Activated CD8-positive, alpha-beta memory T cell treated with anti-CD3 and anti-CD28 coated beads for 1 hour (primary cell): Measurements from ENCODE around the gene HIBCH.
"Not testable (repeated sequence)": the region's sequence is repeated elsewhere in the genome, so short reads cannot be mapped to it uniquely, and the experiment has no call there.

ENCODE experiments used
- DNase-seq, 2 donors: peaks; one replicate each; pipeline ENCODE4 v3.0.0-alpha.2; 2020; ENCODE audit warnings: low read depth in 1 of 2; ENCODE audit errors: extremely low read depth in 1 of 2

HIBCH gene

DNA sequence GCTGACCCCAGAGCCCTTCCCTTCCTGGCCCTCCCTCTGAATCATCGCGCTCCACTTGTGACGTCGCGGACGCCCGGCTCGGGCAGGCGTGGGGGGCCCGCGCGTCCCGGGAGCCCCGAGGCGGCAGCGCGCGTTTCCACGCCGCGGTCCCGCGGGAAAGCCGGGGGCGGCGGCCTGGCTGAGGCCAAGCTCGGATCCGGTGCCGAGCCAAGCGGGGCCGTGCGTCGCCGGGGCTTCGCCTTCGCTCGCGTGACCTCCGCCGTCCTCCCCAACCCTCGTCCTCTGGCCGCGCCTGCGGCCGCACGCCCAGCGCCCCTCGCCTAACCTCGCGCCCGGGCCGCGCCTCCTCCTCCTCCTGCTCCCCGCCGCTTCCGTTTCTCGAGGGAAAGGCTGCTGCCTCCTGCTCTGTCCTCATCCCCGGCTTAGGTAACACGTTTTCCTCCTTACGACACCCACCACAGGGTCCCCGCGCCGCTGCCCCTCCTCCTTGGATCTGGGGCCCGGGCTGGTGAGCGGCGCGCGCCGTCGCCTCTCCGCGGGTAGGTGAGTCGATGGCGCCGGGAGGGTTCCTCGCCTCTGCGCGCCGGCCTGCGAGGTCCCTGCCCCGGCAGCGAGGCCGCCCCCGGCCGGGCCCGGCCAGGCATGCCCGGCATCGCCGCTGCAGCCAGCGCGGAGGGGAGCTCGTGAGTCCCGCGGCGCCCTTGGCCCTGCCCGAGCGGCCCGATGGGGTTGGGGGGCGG lies 24.1 kb upstream of the HIBCH start, which contains the start of gene INPP1:
Gene INPP1 (plus strand): TSS at position 54 of the 740 bp plus-strand sequence. CDS start 16,514 bp downstream, outside the sequence.
- DNase-seq = no peak

GRCh38 chr2:190343089-190343535 lies 23.5 kb upstream of the HIBCH start:
- no peak for DNase-seq

DNA sequence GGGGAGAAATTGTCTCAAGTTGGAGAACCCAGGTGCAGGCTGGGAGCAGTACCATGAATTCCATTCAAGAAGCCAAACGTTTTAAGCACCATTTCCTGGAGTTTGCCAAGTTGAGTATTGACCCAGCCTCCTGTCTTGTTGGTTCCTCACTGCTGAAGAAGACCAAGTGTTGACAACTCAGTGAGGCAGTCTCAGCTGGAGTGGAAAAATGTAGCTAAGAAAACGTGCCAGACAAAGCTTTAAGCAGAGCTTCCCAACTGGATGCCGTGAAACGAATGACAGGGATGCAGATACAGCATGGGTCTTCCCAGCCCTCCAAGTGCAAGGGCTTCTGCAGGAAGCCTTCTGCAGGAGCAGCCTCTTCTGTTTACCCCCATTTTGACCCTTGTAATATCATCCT lies 23.0 kb upstream of the HIBCH start:
- no peak for DNase-seq

DNA sequence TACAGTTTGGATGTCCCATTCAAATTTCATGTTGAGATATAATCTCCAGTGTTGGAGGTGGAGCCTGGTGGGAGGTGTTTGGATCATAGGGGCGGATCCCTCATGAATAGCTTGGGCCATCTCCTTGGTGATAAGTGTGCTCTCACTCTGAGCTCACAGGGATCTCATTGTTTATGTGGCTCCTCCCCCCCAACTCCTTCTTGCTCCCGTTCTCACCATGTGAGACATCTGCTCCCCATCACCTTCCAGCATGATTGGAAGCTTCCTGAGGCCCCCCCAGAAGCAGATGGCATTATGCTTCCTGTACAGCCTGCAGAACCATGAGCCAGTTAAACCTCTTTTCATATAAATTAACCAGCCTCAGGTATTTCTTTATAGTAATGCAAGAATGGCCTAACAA lies 20.7 kb upstream of the HIBCH start:
- no peak for DNase-seq

DNA sequence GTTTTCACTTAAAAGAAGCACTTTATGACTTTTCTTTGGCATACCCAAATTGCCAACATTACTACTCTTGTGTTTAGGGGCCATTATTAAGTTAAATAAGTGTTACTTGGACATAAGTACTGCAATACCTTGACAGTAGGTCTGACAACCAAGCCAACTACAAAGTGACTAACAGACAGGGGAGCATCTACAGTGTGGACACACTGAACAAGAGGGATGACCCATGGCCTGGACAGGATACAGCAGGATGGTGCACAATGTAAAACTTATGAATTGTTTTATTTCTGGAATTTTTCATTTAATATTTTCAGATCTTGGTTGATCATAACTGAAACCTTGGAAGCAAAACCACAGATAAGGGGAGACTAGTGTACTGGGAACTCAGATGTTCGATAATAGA lies 19.8 kb upstream of the HIBCH start:
- no peak for DNase-seq

DNA sequence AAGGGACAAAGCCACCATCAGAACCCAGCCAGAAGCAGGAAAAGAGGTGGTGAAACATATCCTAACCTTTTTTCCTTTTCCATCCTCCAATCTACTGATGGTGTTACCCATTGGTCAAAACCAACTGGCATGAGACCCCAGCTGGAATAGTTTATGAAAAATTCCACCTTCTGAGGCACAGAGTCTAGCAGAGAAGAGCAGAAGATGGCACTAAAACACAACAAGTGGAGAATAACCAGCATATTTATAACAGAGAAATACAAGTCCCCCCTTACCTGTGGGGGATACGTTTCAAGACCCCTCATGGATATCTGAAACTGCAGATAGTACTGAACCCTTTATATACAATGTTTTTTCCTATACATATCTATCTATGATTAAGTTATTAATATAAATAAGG lies 18.8 kb upstream of the HIBCH start:
- no peak for DNase-seq

GRCh38 chr2:190336420-190336819 lies 16.8 kb upstream of the HIBCH start:
- no peak for DNase-seq

DNA sequence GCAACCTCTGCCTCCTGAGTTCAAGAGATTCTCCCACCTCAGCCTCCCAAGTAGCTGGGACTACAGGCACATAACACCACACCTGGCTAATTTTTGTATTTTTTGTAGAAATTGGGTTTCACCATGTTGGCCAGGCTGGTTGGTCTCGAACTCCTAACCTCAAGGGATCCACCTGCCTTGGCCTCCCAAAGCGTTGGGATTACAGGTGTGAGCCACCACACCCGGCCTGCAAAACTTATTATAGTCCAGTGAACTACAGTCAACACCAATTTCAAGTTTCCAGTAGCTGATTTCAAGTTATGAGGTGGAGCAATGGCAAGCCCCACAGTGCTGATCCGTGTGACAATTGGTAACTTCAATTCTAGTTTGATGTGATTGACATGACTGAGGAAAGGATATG lies 16.0 kb upstream of the HIBCH start:
- not testable (repeated sequence) for DNase-seq

- DNase-seq = no peak
Observed at GRCh38 chr2:190335225-190335559, 15.6 kb upstream of the HIBCH start.

GRCh38 chr2:190334479-190335224 lies 15.0 kb upstream of the HIBCH start:
- DNase-seq = no peak

- no peak for DNase-seq
Observed at GRCh38 chr2:190333928-190334327, 14.3 kb upstream of the HIBCH start.

DNA sequence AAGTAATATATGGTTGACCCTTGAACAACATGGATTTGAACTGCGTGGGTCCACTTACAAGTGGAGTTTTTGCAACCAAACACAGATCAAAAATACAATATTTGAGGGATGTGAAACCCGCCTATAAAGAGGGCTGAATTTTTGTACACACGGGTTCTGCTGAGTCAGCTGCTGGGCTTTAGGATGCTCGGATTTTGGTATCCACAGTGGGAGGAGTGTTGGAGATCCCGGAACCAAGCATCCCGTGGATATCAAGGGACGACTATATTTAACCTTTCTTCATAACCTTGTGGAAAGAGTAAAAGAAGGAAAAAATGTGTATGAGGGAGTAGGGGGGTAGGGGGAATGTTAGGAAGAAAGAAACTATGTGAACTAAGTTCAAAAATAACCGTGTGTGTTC lies 13.8 kb upstream of the HIBCH start:
- DNase-seq = no peak

- DNase-seq = no peak
Observed at GRCh38 chr2:190328573-190329147, 9.0 kb upstream of the HIBCH start.

DNA sequence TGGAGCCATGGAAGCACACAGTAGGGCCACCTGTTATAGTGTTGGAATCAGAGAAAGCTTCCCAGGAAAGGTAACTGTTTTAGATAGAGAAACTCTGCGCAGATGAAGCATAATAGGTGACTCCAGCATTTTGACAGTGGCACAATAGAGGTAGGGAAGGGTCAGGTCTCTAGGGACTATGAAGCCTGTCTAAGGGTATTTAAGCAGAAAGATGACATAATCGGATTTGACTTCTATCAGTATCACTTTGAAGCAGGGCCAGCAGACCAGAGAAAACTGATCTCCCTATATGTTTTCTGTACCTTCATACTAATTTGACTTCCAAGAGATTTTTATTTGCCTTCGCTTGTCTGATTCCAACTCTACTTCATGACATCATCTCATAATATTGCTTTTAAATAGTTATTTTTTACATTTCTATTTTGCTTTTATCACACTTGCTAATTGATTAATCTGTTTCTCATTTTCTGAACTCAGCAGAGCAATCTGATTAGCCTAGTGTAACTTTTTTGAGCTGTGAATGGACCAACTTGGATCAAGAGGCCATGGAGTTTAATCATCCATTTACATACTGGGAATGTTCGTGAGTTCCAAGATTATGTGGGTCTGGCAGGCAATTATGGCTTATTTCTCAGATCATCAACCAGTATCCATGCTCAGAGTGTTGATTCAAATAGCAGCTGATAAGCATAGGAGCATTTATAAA lies 8.4 kb upstream of the HIBCH start:
- DNase-seq = no peak

DNA sequence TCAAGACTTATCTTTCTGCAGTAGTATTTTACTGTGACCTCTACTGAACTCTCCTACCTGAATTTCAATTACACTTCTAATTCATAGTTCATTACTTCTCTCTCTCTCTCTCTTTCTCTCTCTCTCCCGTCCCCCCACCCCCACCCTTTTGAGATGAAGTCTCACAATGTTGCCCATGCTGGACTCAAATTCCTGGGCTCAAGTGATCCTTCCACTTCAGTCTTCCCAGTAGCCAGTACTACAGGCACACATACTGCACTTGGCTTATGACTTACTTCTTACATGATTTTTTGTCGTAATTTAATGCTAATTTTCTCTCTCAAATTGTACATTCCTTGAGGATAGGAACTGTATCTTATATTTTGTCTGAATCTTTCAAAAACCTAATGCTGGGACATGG lies 6.0 kb upstream of the HIBCH start:
- DNase-seq = no peak

DNA sequence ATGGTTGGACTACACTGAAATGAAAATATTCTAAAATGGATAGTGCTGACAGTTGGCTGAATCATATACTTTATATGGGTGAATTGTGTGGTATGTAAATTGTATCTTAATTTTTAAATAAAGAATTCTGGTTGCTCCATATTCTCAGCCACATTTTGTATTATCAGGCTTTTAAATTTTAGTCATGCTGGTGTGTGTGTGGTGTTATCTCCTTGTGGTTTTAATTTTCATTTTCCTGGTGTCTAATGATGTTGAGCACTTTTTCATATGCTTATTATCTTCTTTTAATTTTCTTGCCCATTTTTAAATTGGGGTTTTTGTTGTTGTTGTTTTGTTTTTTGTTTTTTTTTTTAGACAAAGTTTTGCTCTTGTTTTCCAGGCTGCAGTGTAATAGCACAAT lies 3.8 kb upstream of the HIBCH start:
- no peak for DNase-seq

GRCh38 chr2:190320696-190321095 lies 1.1 kb upstream of the HIBCH start:
- no peak for DNase-seq

DNA sequence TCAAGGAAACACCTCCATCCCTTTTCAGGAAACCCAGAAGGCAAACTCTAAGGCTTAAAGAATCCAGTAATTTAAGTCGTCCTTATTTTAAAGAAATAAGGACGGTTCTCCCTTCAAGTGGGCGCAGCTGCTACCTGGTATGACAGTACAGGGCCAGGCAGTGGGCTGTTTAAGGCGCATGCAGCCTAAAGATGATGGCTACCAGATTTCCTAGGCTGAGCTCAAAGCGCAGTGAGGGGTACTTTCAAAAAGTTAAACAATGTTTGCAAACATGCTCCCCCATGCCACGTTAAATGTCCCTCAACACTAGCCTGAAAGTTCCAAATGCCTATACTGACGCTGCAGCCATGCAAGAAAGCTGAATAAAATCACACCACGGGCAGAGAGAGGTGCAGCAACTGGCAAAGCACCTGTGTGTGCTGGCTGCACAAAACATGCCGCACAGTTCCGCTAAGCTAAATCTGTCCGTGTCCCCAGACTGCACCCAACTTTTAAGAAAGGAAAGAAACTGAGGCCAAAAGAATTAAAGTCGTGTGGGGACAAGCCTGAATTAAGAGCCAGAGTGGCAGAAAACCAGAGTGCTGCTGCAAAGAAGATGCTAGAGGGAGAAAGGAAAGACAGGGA lies 583 bp downstream of the HIBCH start:
- no peak for DNase-seq

GRCh38 chr2:190318514-190318913 lies 1.1 kb downstream of the HIBCH start:
- DNase-seq = no peak

DNA sequence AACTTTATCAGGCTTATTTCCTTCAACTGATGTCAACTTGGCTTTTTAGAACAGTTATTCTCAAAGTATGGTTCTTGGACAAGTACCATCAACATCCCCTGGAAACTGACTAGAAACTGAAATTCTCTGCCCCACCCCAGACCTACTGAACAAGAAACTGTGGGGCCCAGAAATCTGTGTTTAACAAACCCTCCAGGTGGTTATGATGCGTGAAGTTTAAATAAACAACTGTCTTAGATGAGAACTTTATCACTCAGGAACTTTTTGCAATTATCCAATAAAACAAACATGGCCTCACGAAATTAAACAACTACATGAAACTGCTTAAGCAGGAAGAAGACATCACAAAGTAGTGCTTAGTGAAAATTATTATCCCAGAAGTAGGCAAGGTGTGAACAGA lies 4.4 kb downstream of the HIBCH start:
- DNase-seq = no peak

DNA sequence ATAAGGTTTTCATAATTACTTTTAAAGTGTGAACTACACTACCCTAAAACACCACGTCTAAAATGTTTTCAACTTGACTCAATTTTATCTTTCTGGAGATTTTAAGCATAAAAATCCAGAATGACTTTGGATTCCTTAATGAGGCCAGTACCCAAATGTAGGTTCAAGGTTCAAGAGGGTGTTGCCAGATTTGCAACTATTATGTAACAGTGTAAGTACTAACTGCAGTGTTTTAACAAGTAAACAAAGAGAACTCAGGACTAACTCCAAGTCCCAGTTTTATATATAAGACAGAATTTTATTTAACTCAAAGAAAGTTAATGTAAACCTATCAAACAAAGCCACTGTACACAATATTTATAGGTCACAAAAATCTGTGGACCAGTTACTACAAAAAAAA lies 5.7 kb downstream of the HIBCH start:
- DNase-seq = no peak
